Mucosa of descending colon (tissue), 3 donors: ENCODE measurements around the gene KATNIP. TPM values are rescaled to one million over a fixed set of nuclear protein-coding genes. Genes with fewer than 3 reads are reported as not detected.

Experiments
- ATAC-seq: fragments of 200-7000 bp; cut with Tn5 transposase; one replicate; pipeline ENCODE4 v1.9.1; 2020; ENCODE audit warnings: mild to moderate bottlenecking, moderate library complexity
- DNase-seq, 3 donors: peaks; one replicate each; pipeline ENCODE4 v3.0.0-alpha.2; 2020
- H3K36me3 ChIP-seq: fragments of 200-600 bp; one replicate; pipeline ENCODE4 v1.8.0; 2021; ENCODE audit warnings: low read depth, mild to moderate bottlenecking
- H3K4me1 ChIP-seq: fragments of 200-600 bp; one replicate; pipeline ENCODE4 v1.8.0; 2021; ENCODE audit warnings: low read depth, mild to moderate bottlenecking
- H3K4me3 ChIP-seq: fragments of 200-600 bp; one replicate; pipeline ENCODE4 v1.8.0; 2021; ENCODE audit warnings: mild to moderate bottlenecking
- H3K9me3 ChIP-seq: fragments of 200-600 bp; one replicate; pipeline ENCODE4 v1.8.0; 2021; ENCODE audit warnings: mild to moderate bottlenecking
- CTCF ChIP-seq: fragments of 200-600 bp; IDR thresholded peaks from one replicate; pipeline ENCODE4 v1.8.0; 2022; ENCODE audit warnings: antibody characterized with exemption, mild to moderate bottlenecking
- intact Hi-C, 2 donors: fragments of 100-400 bp; cut with DNase I in 1 of 2; cut with micrococcal nuclease in 1 of 2; formaldehyde crosslinking; loops; one replicate each; pipeline versions ENCODE4 v1.11.0 to v1.11.1; 2022; cut with DNase I, micrococcal nuclease
- total RNA-seq, 3 donors: library from RNA; stranded (reverse); fragmentation: NEBNext Ultra II Directional in 2 of 3; extraction: Animal tissue kit (Norgen Biotek cat#: 25700) in 2 of 3; gene quantifications; one replicate each; pipeline versions ENCODE4 v1.2.1 to v1.2.4, GENCODE V29; 2021 to 2023
- donor health status: DM: no; HTN: no; CAD: no; lungs with moderate emphysema.
- donor health status: DM: no; HTN: no; CAD: no.
- donor health status: DM: no; HTN: yes; CAD: no.

The KATNIP gene
- total RNA-seq, 3 donors from 2014 or later = 32.8 to 48.6 (median 33.9) TPM

- DNase-seq = no peak
- TF ChIP-seq CTCF = no peak
- ATAC-seq = no peak
- H3K36me3 ChIP-seq = no peaks in the 10 kb centered on the region
- H3K4me3 ChIP-seq = no peak overlapping the region
- no peaks in the 10 kb centered on the region for H3K4me1 ChIP-seq
- intact Hi-C loops = no loop called here
- no peaks in the 10 kb centered on the region for H3K9me3 ChIP-seq
Measured at GRCh38 chr16:27572711-27573110, 22.8 kb downstream of the KATNIP start.

GRCh38 chr16:27576729-27577128 lies 26.8 kb downstream of the KATNIP start:
- H3K4me3 ChIP-seq = no peak overlapping the region
- H3K4me1 ChIP-seq = no peaks in the 10 kb centered on the region
- intact Hi-C loops = no loop called here
- no peaks in the 10 kb centered on the region for H3K36me3 ChIP-seq
- no peak for TF ChIP-seq CTCF
- ATAC-seq (no peak), DNase-seq (no peak)
- H3K9me3 ChIP-seq = no peaks in the 10 kb centered on the region

- DNase-seq = no peak
Measured at GRCh38 chr16:27579087-27579980, 29.4 kb downstream of the KATNIP start.

GRCh38 chr16:27582883-27583282 lies 32.9 kb downstream of the KATNIP start:
- Histone ChIP-seq H3K36me3 (no peaks in the 10 kb centered on the region), H3K4me3 (no peak overlapping the region), H3K9me3 (no peaks in the 10 kb centered on the region), H3K4me1 (no peaks in the 10 kb centered on the region)
- DNase-seq (no peak), ATAC-seq (no peak)
- intact Hi-C loops = no loop called here
- TF ChIP-seq CTCF = no peak

More at GRCh38 chr16:27579087-27579980, 29.4 kb downstream of the KATNIP start:
- Histone ChIP-seq H3K9me3 (no peaks in the 10 kb centered on the region), H3K4me3 (no peak overlapping the region), H3K4me1 (no peaks in the 10 kb centered on the region), H3K36me3 (no peaks in the 10 kb centered on the region)
- TF ChIP-seq CTCF = no peak
- ATAC-seq = no peak
- intact Hi-C loops = no loop called here

- H3K9me3 ChIP-seq = no peaks in the 10 kb centered on the region
- no peak overlapping the region for H3K4me3 ChIP-seq
- ATAC-seq (no peak), DNase-seq (no peak)
- no peak for TF ChIP-seq CTCF
- no peaks in the 10 kb centered on the region for H3K4me1 ChIP-seq
- intact Hi-C loops = no loop called here
- no peaks in the 10 kb centered on the region for H3K36me3 ChIP-seq
Measured at GRCh38 chr16:27583634-27584033, 33.7 kb downstream of the KATNIP start.
